22Rv1 (cell line): ENCODE results near the gene SYNE2.

Experiments used
- ZFX ChIP-seq: fragments of 450-650 bp; IDR thresholded peaks from 2 replicates; pipeline ENCODE4 v1.6.1; 2017; ENCODE audit warnings: antibody characterized with exemption, borderline replicate concordance
- TF ChIP-seq, protein P1 (sequence below): fragments of 450-650 bp; IDR thresholded peaks from 2 replicates; pipeline ENCODE4 v1.5.1; 2017; ENCODE audit warnings: mild to moderate bottlenecking

DNA sequence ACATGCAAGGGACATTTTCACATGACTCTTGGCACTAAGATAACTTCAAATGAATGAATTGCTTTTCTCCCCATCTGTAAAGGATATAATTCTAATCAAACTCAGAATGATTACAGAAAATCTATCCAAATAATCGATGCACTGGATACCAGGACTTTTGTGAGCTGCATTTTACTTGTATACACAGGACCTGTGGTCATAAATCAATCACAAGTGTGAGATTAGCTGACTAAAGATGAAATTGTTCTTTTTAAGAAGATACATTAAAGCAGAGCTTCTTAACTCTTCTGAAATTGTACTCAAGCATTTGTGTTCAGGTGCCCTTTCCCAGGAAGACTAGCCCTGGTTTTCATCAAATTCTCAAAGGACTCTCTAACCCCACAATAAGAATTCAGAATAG, 375.1 kb downstream of the SYNE2 start:
- TF ChIP-seq, protein P1, sequence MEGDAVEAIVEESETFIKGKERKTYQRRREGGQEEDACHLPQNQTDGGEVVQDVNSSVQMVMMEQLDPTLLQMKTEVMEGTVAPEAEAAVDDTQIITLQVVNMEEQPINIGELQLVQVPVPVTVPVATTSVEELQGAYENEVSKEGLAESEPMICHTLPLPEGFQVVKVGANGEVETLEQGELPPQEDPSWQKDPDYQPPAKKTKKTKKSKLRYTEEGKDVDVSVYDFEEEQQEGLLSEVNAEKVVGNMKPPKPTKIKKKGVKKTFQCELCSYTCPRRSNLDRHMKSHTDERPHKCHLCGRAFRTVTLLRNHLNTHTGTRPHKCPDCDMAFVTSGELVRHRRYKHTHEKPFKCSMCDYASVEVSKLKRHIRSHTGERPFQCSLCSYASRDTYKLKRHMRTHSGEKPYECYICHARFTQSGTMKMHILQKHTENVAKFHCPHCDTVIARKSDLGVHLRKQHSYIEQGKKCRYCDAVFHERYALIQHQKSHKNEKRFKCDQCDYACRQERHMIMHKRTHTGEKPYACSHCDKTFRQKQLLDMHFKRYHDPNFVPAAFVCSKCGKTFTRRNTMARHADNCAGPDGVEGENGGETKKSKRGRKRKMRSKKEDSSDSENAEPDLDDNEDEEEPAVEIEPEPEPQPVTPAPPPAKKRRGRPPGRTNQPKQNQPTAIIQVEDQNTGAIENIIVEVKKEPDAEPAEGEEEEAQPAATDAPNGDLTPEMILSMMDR: no peak
- no peak for TF ChIP-seq ZFX
